SK-N-SH treated with all-trans-retinoic acid at 6 μM for 48 hours (cell line): ENCODE measurements around the gene SGPP2.

Experiments
- RARB ChIP-seq: fragments of 250-450 bp; sonication (Bioruptor Pico); IDR thresholded peaks from 2 replicates; pipeline ENCODE4 v1.8.0; 2021; ENCODE audit warnings: mild to moderate bottlenecking, moderate library complexity
- ZFP3 ChIP-seq: fragments of 250-450 bp; sonication (Bioruptor Pico); IDR thresholded peaks from 2 replicates; pipeline ENCODE4 v1.5.0; 2020; ENCODE audit warnings: mild to moderate bottlenecking, moderate library complexity
- ZNF565 ChIP-seq: fragments of 450-650 bp; formaldehyde crosslinking; conservative IDR thresholded peaks from 2 replicates; pipeline ENCODE4 v1.5.0; 2020; ENCODE audit warnings: low read depth, mild to moderate bottlenecking, moderate library complexity
- TF ChIP-seq, protein P1 (sequence below): fragments of 250-450 bp; sonication (Bioruptor Pico); IDR thresholded peaks from 2 replicates; pipeline ENCODE4 v1.5.1; 2020; ENCODE audit warnings: low read depth, mild to moderate bottlenecking, moderate library complexity

GRCh38 chr2:222582928-222583327, 158.6 kb downstream of the SGPP2 start:
- no peak for TF ChIP-seq ZFP3 (CRISPR knock-in tag)
- TF ChIP-seq RARB (CRISPR knock-in tag) = no peak
- no peak for TF ChIP-seq ZNF565 (CRISPR knock-in tag)
- TF ChIP-seq, protein P1, sequence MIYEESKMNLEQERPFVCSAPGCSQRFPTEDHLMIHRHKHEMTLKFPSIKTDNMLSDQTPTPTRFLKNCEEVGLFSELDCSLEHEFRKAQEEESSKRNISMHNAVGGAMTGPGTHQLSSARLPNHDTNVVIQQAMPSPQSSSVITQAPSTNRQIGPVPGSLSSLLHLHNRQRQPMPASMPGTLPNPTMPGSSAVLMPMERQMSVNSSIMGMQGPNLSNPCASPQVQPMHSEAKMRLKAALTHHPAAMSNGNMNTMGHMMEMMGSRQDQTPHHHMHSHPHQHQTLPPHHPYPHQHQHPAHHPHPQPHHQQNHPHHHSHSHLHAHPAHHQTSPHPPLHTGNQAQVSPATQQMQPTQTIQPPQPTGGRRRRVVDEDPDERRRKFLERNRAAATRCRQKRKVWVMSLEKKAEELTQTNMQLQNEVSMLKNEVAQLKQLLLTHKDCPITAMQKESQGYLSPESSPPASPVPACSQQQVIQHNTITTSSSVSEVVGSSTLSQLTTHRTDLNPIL (CRISPR knock-in tag) = no peak
